Fibroblast of lung (primary cell): ENCODE data around the gene THOP1.

Experiments used
- EZH2 ChIP-seq: IDR thresholded peaks from 2 replicates; pipeline ENCODE4 v1.5.1; 2012; ENCODE audit warnings: low read length, control low read depth, mild to moderate bottlenecking; ENCODE audit errors: missing control alignments
- TF ChIP-seq, protein P1 (sequence below), 2 donors: IDR thresholded peaks in 1 of 2; conservative IDR thresholded peaks in 1 of 2; 1 replicate in 1 of 2; 2 replicates in 1 of 2; pipeline ENCODE4 v1.5.1; 2011 to 2012; ENCODE audit warnings: low read length in 2 of 2, control low read depth in 1 of 2, inconsistent platforms in 1 of 2, low read depth in 1 of 2, mild to moderate bottlenecking in 1 of 2

DNA sequence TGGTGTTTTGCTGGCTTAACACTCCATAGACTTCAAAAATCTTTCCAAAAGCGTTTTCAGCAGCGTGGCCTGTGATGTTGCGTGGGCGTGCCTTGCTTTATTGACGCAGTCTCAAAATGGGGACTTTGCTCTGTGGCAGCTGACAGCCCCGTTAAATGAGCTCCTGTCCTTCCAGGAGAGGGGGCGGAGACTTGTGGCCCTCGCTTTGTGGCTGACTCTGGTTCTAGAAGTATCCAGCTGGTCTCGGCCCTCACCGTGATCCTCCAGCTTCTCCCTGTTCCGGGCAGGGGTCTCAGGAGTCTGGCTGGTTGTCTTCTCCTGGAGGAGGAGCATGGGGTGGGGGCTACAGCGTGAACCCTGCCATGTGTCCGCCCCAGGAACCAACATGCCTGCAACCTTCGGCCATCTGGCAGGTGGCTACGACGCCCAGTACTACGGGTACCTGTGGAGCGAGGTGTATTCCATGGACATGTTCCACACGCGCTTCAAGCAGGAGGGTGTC lies 26.0 kb downstream of the THOP1 start:
- TF ChIP-seq, protein P1, sequence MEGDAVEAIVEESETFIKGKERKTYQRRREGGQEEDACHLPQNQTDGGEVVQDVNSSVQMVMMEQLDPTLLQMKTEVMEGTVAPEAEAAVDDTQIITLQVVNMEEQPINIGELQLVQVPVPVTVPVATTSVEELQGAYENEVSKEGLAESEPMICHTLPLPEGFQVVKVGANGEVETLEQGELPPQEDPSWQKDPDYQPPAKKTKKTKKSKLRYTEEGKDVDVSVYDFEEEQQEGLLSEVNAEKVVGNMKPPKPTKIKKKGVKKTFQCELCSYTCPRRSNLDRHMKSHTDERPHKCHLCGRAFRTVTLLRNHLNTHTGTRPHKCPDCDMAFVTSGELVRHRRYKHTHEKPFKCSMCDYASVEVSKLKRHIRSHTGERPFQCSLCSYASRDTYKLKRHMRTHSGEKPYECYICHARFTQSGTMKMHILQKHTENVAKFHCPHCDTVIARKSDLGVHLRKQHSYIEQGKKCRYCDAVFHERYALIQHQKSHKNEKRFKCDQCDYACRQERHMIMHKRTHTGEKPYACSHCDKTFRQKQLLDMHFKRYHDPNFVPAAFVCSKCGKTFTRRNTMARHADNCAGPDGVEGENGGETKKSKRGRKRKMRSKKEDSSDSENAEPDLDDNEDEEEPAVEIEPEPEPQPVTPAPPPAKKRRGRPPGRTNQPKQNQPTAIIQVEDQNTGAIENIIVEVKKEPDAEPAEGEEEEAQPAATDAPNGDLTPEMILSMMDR (conservative IDR thresholded peaks at IDR 0.05 in 1 of 2, IDR thresholded peaks at IDR 0.05 in 1 of 2; ENCODE audit: low read depth in 1 of 2, low read length in 2 of 2) = no peak
- no peak for TF ChIP-seq EZH2
